BLaER1 treated with 17β-estradiol and CSF1 and Interleukin-3, amounts not matched to agents 10 nM and 100 nM (cell line): ENCODE measurements around the gene TRIP10.

Experiments
- H3K27ac ChIP-seq, 11 experiments: shearing (Covaris generic); formaldehyde crosslinking; 2 replicates each; pipeline ENCODE4 v1.8.1; 2022
- H3K27me3 ChIP-seq, 11 experiments: shearing (Covaris generic); formaldehyde crosslinking; 2 replicates each; pipeline ENCODE4 v1.8.1; 2022
- H3K36me3 ChIP-seq, 11 experiments: shearing (Covaris generic); formaldehyde crosslinking; 2 replicates each; pipeline ENCODE4 v1.8.1; 2022
- H3K4me1 ChIP-seq, 10 experiments: shearing (Covaris generic); formaldehyde crosslinking; 2 replicates each; pipeline ENCODE4 v1.8.1; 2022
- H3K4me2 ChIP-seq, 11 experiments: shearing (Covaris generic); formaldehyde crosslinking; 2 replicates each; pipeline ENCODE4 v1.8.1; 2022
- H3K4me3 ChIP-seq, 10 experiments: shearing (Covaris generic); formaldehyde crosslinking; 2 replicates each; pipeline ENCODE4 v1.8.1; 2022
- H3K9ac ChIP-seq, 11 experiments: shearing (Covaris generic); formaldehyde crosslinking; 2 replicates each; pipeline ENCODE4 v1.8.1; 2022
- H3K9me3 ChIP-seq, 11 experiments: shearing (Covaris generic); formaldehyde crosslinking; replicated peaks in 1 of 11; 2 replicates each; pipeline ENCODE4 v1.8.1; 2022
- H4K20me1 ChIP-seq, 11 experiments: shearing (Covaris generic); formaldehyde crosslinking; 2 replicates each; pipeline ENCODE4 v1.8.1; 2022
- Cebpa-rat ChIP-seq, 11 experiments: shearing (Covaris generic); IDR thresholded peaks; 2 replicates each; pipeline ENCODE4 v1.8.1; 2022

The TRIP10 gene

GRCh38 chr19:6725513-6726231 lies 13.8 kb upstream of the TRIP10 start:
- Histone ChIP-seq H3K4me3 (no peak overlapping the region), H4K20me1 (no peaks in the 10 kb centered on the region; a peak in 1 of 22 replicates), H3K27me3 (no peaks in the 10 kb centered on the region), H3K9me3 (no peaks in the 10 kb centered on the region; a peak in 1 of 22 replicates), H3K4me2 (peak overlapping the region; percentile 75 to 95 (median 90)), H3K4me1 (peaks cover 63 to 97% (median 84%) of the 10 kb centered on the region in 10 experiments), H3K27ac (peak overlapping the region in 7 of 11 experiments; percentile 34 to 76 (median 69); a peak in 11 of 22 replicates), H3K36me3 (peaks cover 0 to 10% (median 8%) of the 10 kb centered on the region in 11 experiments; a peak in 6 of 22 replicates), H3K9ac (peak overlapping the region in 4 of 11 experiments; percentile 6 to 48 (median 22); a peak in 5 of 22 replicates)
- no peak for TF ChIP-seq Cebpa-rat (IDR thresholded peaks at IDR 0.05)

- Histone ChIP-seq H3K27me3 (no peaks in the 10 kb centered on the region), H3K9ac (peak overlapping the region; percentile 15 to 73 (median 61); a peak in 20 of 22 replicates), H3K4me2 (peak overlapping the region; percentile 62 to 93 (median 84)), H3K4me3 (peak overlapping the region in 6 of 10 experiments; percentile 20 to 56 (median 31); a peak in 8 of 20 replicates), H3K9me3 (no peaks in the 10 kb centered on the region; a peak in 1 of 22 replicates), H4K20me1 (peaks cover 0 to 11% (median 0%) of the 10 kb centered on the region in 11 experiments; a peak in 5 of 22 replicates), H3K36me3 (peaks cover 7 to 33% (median 27%) of the 10 kb centered on the region in 11 experiments; a peak in 20 of 22 replicates), H3K27ac (peak overlapping the region in 10 of 11 experiments; percentile 45 to 82 (median 75); a peak in 20 of 22 replicates), H3K4me1 (peaks cover 36 to 70% (median 57%) of the 10 kb centered on the region in 10 experiments)
- TF ChIP-seq Cebpa-rat (IDR thresholded peaks at IDR 0.05): no peak
Measured at GRCh38 chr19:6728346-6728745, 11.1 kb upstream of the TRIP10 start.

GRCh38 chr19:6729573-6730152 lies 9.8 kb upstream of the TRIP10 start:
- H3K9ac ChIP-seq: peak overlapping the region in 2 of 11 experiments; percentile 40 to 70; a peak in 2 of 22 replicates
- H3K4me3 ChIP-seq: no peak overlapping the region
- TF ChIP-seq Cebpa-rat (IDR thresholded peaks at IDR 0.05): no peak
- peak overlapping the region in 7 of 11 experiments; percentile 64 to 82 (median 77); a peak in 10 of 22 replicates for H3K27ac ChIP-seq
- peaks cover 23 to 57% (median 44%) of the 10 kb centered on the region in 10 experiments for H3K4me1 ChIP-seq
- peak overlapping the region in 7 of 11 experiments; percentile 82 to 93 (median 86); a peak in 13 of 22 replicates for H3K4me2 ChIP-seq
- H3K36me3 ChIP-seq: peaks cover 9 to 44% (median 36%) of the 10 kb centered on the region in 11 experiments; a peak in 21 of 22 replicates
- no peaks in the 10 kb centered on the region; a peak in 1 of 22 replicates for H3K9me3 ChIP-seq
- no peaks in the 10 kb centered on the region for H3K27me3 ChIP-seq
- peaks cover 0 to 21% (median 0%) of the 10 kb centered on the region in 11 experiments; a peak in 5 of 22 replicates for H4K20me1 ChIP-seq

- Histone ChIP-seq H3K27me3 (no peaks in the 10 kb centered on the region), H4K20me1 (peaks cover 0 to 23% (median 0%) of the 10 kb centered on the region in 11 experiments; a peak in 5 of 22 replicates), H3K9ac (no peak overlapping the region), H3K4me3 (no peak overlapping the region), H3K27ac (peak overlapping the region in 4 of 11 experiments; percentile 74 to 82 (median 78); a peak in 7 of 22 replicates), H3K4me2 (peak overlapping the region in 4 of 11 experiments; percentile 82 to 92 (median 88); a peak in 8 of 22 replicates), H3K4me1 (peaks cover 19 to 56% (median 42%) of the 10 kb centered on the region in 10 experiments), H3K9me3 (no peaks in the 10 kb centered on the region; a peak in 1 of 22 replicates), H3K36me3 (peaks cover 9 to 49% (median 36%) of the 10 kb centered on the region in 11 experiments; a peak in 21 of 22 replicates)
- no peak for TF ChIP-seq Cebpa-rat (IDR thresholded peaks at IDR 0.05)
Measured at GRCh38 chr19:6730153-6730804, 9.2 kb upstream of the TRIP10 start.

GRCh38 chr19:6730941-6731670 lies 8.4 kb upstream of the TRIP10 start:
- no peak overlapping the region for H3K9ac ChIP-seq
- peaks cover 25 to 56% (median 42%) of the 10 kb centered on the region in 10 experiments for H3K4me1 ChIP-seq
- H3K27ac ChIP-seq: no peak overlapping the region
- peaks cover 0 to 31% (median 0%) of the 10 kb centered on the region in 11 experiments; a peak in 6 of 22 replicates for H4K20me1 ChIP-seq
- TF ChIP-seq Cebpa-rat (IDR thresholded peaks at IDR 0.05): no peak
- H3K4me2 ChIP-seq: no peak overlapping the region
- H3K9me3 ChIP-seq: no peaks in the 10 kb centered on the region; a peak in 1 of 22 replicates
- peaks cover 9 to 54% (median 38%) of the 10 kb centered on the region in 11 experiments; a peak in 21 of 22 replicates for H3K36me3 ChIP-seq
- no peaks in the 10 kb centered on the region for H3K27me3 ChIP-seq
- no peak overlapping the region for H3K4me3 ChIP-seq

- no peak overlapping the region for H3K4me2 ChIP-seq
- peaks cover 9 to 54% (median 38%) of the 10 kb centered on the region in 11 experiments; a peak in 21 of 22 replicates for H3K36me3 ChIP-seq
- H3K27ac ChIP-seq: no peak overlapping the region; a peak in 1 of 22 replicates
- peaks cover 0 to 31% (median 0%) of the 10 kb centered on the region in 11 experiments; a peak in 6 of 22 replicates for H4K20me1 ChIP-seq
- H3K9ac ChIP-seq: no peak overlapping the region; a peak in 1 of 22 replicates
- peaks cover 28 to 51% (median 42%) of the 10 kb centered on the region in 10 experiments for H3K4me1 ChIP-seq
- H3K9me3 ChIP-seq: no peaks in the 10 kb centered on the region; a peak in 1 of 22 replicates
- H3K4me3 ChIP-seq: no peak overlapping the region
- no peaks in the 10 kb centered on the region for H3K27me3 ChIP-seq
- no peak for TF ChIP-seq Cebpa-rat (IDR thresholded peaks at IDR 0.05)
Measured at GRCh38 chr19:6731822-6732221, 7.7 kb upstream of the TRIP10 start.

- no peak overlapping the region for H3K9ac ChIP-seq
- no peak overlapping the region for H3K4me2 ChIP-seq
Measured at GRCh38 chr19:6732803-6733337, 6.6 kb upstream of the TRIP10 start.

More at GRCh38 chr19:6732803-6733337, 6.6 kb upstream of the TRIP10 start:
- Histone ChIP-seq H4K20me1 (peaks cover 0 to 31% (median 0%) of the 10 kb centered on the region in 11 experiments; a peak in 6 of 22 replicates), H3K27me3 (no peaks in the 10 kb centered on the region), H3K36me3 (peaks cover 9 to 54% (median 38%) of the 10 kb centered on the region in 11 experiments; a peak in 21 of 22 replicates), H3K9me3 (no peaks in the 10 kb centered on the region), H3K4me1 (peaks cover 25 to 42% (median 37%) of the 10 kb centered on the region in 10 experiments), H3K27ac (no peak overlapping the region), H3K4me3 (no peak overlapping the region)
- TF ChIP-seq Cebpa-rat (IDR thresholded peaks at IDR 0.05): no peak
